ENCODE results near the gene RIMS1. TPM values are rescaled to one million over a fixed set of nuclear protein-coding genes. Genes with fewer than 3 reads are reported as not detected.
"Not testable (repeated sequence)": the region's sequence is repeated elsewhere in the genome, so short reads cannot be mapped to it uniquely, and the experiment has no call there.

The RIMS1 gene
- polyA plus RNA-seq, 1 experiment = 0.91 TPM

GRCh38 chr6:71997341-71997740 is 111.0 kb downstream of the RIMS1 start:
- Histone ChIP-seq H3K27me3 (ENCODE audit: control insufficient read depth, insufficient read depth, low read length) (no peaks in the 10 kb centered on the region), H3K9me3 (ENCODE audit: control insufficient read depth, insufficient read depth, low read length) (no peaks in the 10 kb centered on the region), H3K27ac (ENCODE audit: low read depth, low read length) (no peak overlapping the region), H3K4me3 (ENCODE audit: low read depth, low read length) (no peak overlapping the region)
- ChIA-PET CTCF (no interaction called here), POLR2A (no interaction called here)
- TF ChIP-seq CTCF (IDR thresholded peaks at IDR 0.05; ENCODE audit: low read depth, low read length) = no peak
- no peak for DNase-seq (ENCODE audit: low read depth, low spot score)

DNA sequence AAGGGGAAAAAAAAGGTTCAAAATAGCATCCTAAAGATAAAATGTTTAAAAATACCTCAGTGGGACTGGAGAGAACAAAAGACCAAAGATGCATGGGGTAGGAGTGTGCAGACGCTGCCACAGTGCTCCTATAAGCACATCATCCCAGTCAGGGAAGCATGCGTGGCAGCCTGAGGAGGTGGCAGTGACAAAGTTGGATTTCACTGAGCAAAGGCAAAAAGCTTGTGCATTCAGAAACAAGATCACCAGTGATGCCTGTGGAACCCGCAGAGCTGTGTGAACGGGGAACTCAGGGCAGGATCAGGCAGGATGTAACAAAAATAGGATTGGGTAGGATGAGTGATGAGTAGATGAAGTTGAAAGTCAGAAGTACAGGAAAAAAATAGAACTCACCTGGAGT is 116.1 kb downstream of the RIMS1 start:
- no peak overlapping the region for H3K27ac ChIP-seq (ENCODE audit: low read depth, low read length)
- DNase-seq (ENCODE audit: low read depth, low spot score) = no peak
- POLR2A ChIA-PET = no interaction called here
- H3K4me3 ChIP-seq (ENCODE audit: low read depth, low read length) = no peak overlapping the region
- peaks cover 3% of the 10 kb centered on the region; the same call in 1 of the 2 replicates for H3K9me3 ChIP-seq (ENCODE audit: control insufficient read depth, insufficient read depth, low read length)
- H3K27me3 ChIP-seq (ENCODE audit: control insufficient read depth, insufficient read depth, low read length) = no peaks in the 10 kb centered on the region
- TF ChIP-seq CTCF (IDR thresholded peaks at IDR 0.05; ENCODE audit: low read depth, low read length) = no peak
- CTCF ChIA-PET = no interaction called here

- CTCF ChIA-PET; POLR2A ChIA-PET; H3K4me3 ChIP-seq (ENCODE audit: low read depth, low read length); H3K27ac ChIP-seq (ENCODE audit: low read depth, low read length); H3K27me3 ChIP-seq (ENCODE audit: control insufficient read depth, insufficient read depth, low read length); DNase-seq (ENCODE audit: low read depth, low spot score); H3K9me3 ChIP-seq (ENCODE audit: control insufficient read depth, insufficient read depth, low read length): not testable (repeated sequence)
Measured at GRCh38 chr6:72006591-72006990, 120.2 kb downstream of the RIMS1 start.

DNA sequence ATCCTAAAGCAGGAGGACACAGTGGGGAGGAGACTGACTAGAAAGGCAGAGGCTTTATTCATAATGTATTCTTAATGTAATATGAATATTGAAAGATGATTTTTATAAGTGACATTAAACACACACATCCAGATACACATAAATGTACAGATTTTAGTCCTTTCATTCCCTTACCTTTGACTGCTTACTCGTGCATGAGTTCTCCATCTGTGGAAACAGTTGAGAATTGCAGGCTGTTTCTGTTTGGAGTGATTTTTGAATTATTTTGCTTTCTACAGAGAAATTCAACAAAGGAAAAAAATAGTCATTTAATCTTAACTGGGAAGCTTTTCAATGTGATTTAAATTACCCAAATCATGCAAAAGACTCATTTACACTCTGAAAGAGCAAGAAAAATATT is 136.5 kb downstream of the RIMS1 start:
- H3K4me3 ChIP-seq (ENCODE audit: low read depth, low read length) = no peak overlapping the region
- no peaks in the 10 kb centered on the region for H3K9me3 ChIP-seq (ENCODE audit: control insufficient read depth, insufficient read depth, low read length)
- H3K27me3 ChIP-seq (ENCODE audit: control insufficient read depth, insufficient read depth, low read length) = no peaks in the 10 kb centered on the region
- TF ChIP-seq CTCF (IDR thresholded peaks at IDR 0.05; ENCODE audit: low read depth, low read length) = no peak
- ChIA-PET CTCF (no interaction called here), POLR2A (no interaction called here)
- no peak for DNase-seq (ENCODE audit: low read depth, low spot score)
- no peak overlapping the region for H3K27ac ChIP-seq (ENCODE audit: low read depth, low read length)

DNA sequence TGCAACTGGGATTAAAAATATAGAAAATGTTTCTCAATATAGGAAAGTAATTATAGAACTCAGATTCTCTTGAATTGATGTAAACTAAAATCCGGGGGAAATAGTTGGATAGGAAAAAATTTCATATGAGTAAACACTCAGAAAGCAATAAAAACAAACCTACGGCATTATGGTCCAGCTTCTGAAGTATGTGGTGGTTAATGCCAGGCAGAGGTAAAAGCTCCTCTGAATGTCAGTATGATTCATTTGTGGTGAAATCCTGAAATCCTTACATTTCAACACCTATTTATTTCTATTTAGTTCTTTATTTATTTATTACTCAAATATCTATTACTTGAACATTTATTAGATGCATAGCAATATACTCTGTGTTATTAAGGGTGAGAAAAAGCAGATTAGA is 145.1 kb downstream of the RIMS1 start:
- POLR2A ChIA-PET = no interaction called here
- H3K4me3 ChIP-seq (ENCODE audit: low read depth, low read length) = no peak overlapping the region
- no peak for DNase-seq (ENCODE audit: low read depth, low spot score)

More for the DNA sequence above, 145.1 kb downstream of the RIMS1 start:
- Histone ChIP-seq H3K27me3 (ENCODE audit: control insufficient read depth, insufficient read depth, low read length) (no peaks in the 10 kb centered on the region), H3K9me3 (ENCODE audit: control insufficient read depth, insufficient read depth, low read length) (no peaks in the 10 kb centered on the region), H3K27ac (ENCODE audit: low read depth, low read length) (no peak overlapping the region)
- CTCF ChIA-PET = no interaction called here
- no peak for TF ChIP-seq CTCF (IDR thresholded peaks at IDR 0.05; ENCODE audit: low read depth, low read length)
